GM12878 (cell line): ENCODE data around the gene ABCA7. TPM values are rescaled to one million over a fixed set of nuclear protein-coding genes. Genes with fewer than 3 reads are reported as not detected.

Source experiments
- ATAC-seq: fragments of 200-7000 bp; cut with Tn5 transposase; 3 replicates; pipeline ENCODE4 v1.9.1; 2020; ENCODE audit warnings: mild to moderate bottlenecking, moderate library complexity
- BruUV-seq: library from RNA; stranded (reverse); fragments of 400-500 nt; replicated peaks from 2 replicates; lab custom pipeline; 2021; lab: Mats Ljungman, UMichigan
- CTCF ChIA-PET: fragments of 300-600 bp; sonication (Branson Sonifier 250); formaldehyde crosslinking; extraction: SDS; loops from one replicate; lab custom pipeline; 2021; ENCODE audit warnings: inconsistent platforms; lab: Yijun Ruan, JAX
- POLR2A ChIA-PET: fragments of 350-600 bp; formaldehyde crosslinking; extraction: SDS; loops from one replicate; lab custom pipeline; 2021; ENCODE audit warnings: inconsistent platforms; lab: Charles Lee
- RAD21 ChIA-PET: fragments of 300-600 bp; sonication (Branson Sonifier 250); formaldehyde crosslinking; loops from one replicate; lab custom pipeline; 2023; ENCODE audit warnings: antibody characterized with exemption; ENCODE audit not compliant: unreplicated experiment; lab: Charles Lee
- SMC1A ChIA-PET: fragments of 300-600 bp; sonication (Branson Sonifier 250); formaldehyde crosslinking; loops from one replicate; lab custom pipeline; 2023; ENCODE audit not compliant: unreplicated experiment, uncharacterized antibody; lab: Charles Lee
- DNase-seq: peaks from one replicate; pipeline ENCODE4 v3.0.0-alpha.2; 2011; ENCODE audit warnings: low read depth, low spot score
- FAIRE-seq: peaks from 3 replicates; lab custom pipeline; 2011; peaks lifted over from hg19 to GRCh38; lab: Jason Lieb, UNC
- H2AFZ ChIP-seq: 2 replicates; pipeline ENCODE4 v1.6.0; 2011; ENCODE audit warnings: low read depth, low read length, control low read depth; ENCODE audit not compliant: control insufficient read depth
- H3K27ac ChIP-seq: 2 replicates; pipeline ENCODE4 v1.5.1; 2011; ENCODE audit warnings: control low read depth; ENCODE audit not compliant: control insufficient read depth, insufficient read depth
- H3K27me3 ChIP-seq, 2 experiments: replicated peaks in 1 of 2; 2 replicates each; pipeline versions ENCODE4 v1.6.0 to v1.6.1; 2011; ENCODE audit warnings: low read length in 1 of 2; ENCODE audit not compliant: control insufficient read depth in 2 of 2, insufficient read depth in 2 of 2
- H3K36me3 ChIP-seq, 2 experiments: 2 replicates each; pipeline ENCODE4 v1.5.1; 2011; ENCODE audit warnings: low read length in 1 of 2; ENCODE audit not compliant: control insufficient read depth in 2 of 2, insufficient read depth in 2 of 2
- H3K4me1 ChIP-seq: 2 replicates; pipeline ENCODE4 v1.6.1; 2011; ENCODE audit warnings: mild to moderate bottlenecking, low read length, moderate library complexity, mixed read lengths; ENCODE audit not compliant: control insufficient read depth, insufficient read depth
- H3K4me2 ChIP-seq: 2 replicates; pipeline ENCODE4 v1.6.0; 2011; ENCODE audit warnings: control low read depth; ENCODE audit not compliant: control insufficient read depth, insufficient read depth
- H3K4me3 ChIP-seq: fragments of 200-600 bp; sonication (generic); 2 replicates; pipeline ENCODE4 v1.5.1; 2016
- H3K79me2 ChIP-seq: 2 replicates; pipeline ENCODE4 v1.6.0; 2011; ENCODE audit warnings: low read length; ENCODE audit not compliant: control insufficient read depth, insufficient read depth
- H3K9ac ChIP-seq: 2 replicates; pipeline ENCODE4 v1.8.0; 2011; ENCODE audit warnings: low read length, control low read depth, mixed read lengths; ENCODE audit not compliant: control insufficient read depth, insufficient read depth
- H3K9me3 ChIP-seq: replicated peaks from 3 replicates; pipeline ENCODE4 v1.5.1; 2011; ENCODE audit warnings: mild to moderate bottlenecking, low read length; ENCODE audit not compliant: control insufficient read depth, insufficient read depth
- H4K20me1 ChIP-seq: 2 replicates; pipeline ENCODE4 v1.6.0; 2011; ENCODE audit not compliant: control insufficient read depth, insufficient read depth
- CBX5 ChIP-seq: sonication (generic); IDR thresholded peaks from 2 replicates; pipeline ENCODE4 v1.6.1; 2016; ENCODE audit warnings: low read depth, moderate library complexity, mild to moderate bottlenecking, inconsistent platforms
- CREM ChIP-seq: IDR thresholded peaks from 2 replicates; pipeline ENCODE4 v1.6.1; 2014; ENCODE audit warnings: antibody characterized with exemption, low read depth
- EGR1 ChIP-seq, 2 experiments: IDR thresholded peaks; 1 replicate in 1 of 2; 2 replicates in 1 of 2; pipeline ENCODE4 v1.6.1; 2011 to 2012; ENCODE audit warnings: low read depth in 2 of 2, low read length in 2 of 2, borderline replicate concordance in 1 of 2, mild to moderate bottlenecking in 1 of 2, moderate library complexity in 1 of 2
- FOXK2 ChIP-seq: fragments of 450-650 bp; IDR thresholded peaks from 2 replicates; pipeline ENCODE4 v1.6.1; 2017; ENCODE audit warnings: mild to moderate bottlenecking, moderate library complexity
- MEF2B ChIP-seq: fragments of 450-650 bp; IDR thresholded peaks from 2 replicates; pipeline ENCODE4 v1.6.1; 2018; ENCODE audit warnings: mild to moderate bottlenecking, moderate library complexity; ENCODE audit not compliant: partially characterized antibody, poor library complexity, severe bottlenecking
- NR2C1 ChIP-seq: fragments of 450-650 bp; IDR thresholded peaks from 2 replicates; pipeline ENCODE4 v1.6.1; 2017; ENCODE audit warnings: antibody characterized with exemption, mild to moderate bottlenecking, moderate library complexity
- STAT3 ChIP-seq: IDR thresholded peaks from 2 replicates; pipeline ENCODE4 v1.6.1; 2011; ENCODE audit warnings: low read depth, low read length, improper control_type of control experiment
- ZBED1 ChIP-seq: IDR thresholded peaks from 2 replicates; pipeline ENCODE4 v1.6.1; 2016; ENCODE audit warnings: borderline replicate concordance
- WGBS: methylation state at CpG from one replicate; pipeline ENCODE4 v1.1.6; 2016; ENCODE audit warnings: low lambda C conversion rate; ENCODE audit not compliant: insufficient replicate concordance, insufficient coverage; ENCODE audit errors: missing lambda C conversion rate; 5-methylcytosine and 5-hydroxymethylcytosine counted together
- in situ Hi-C: fragments of 300-500 bp; cut with MboI; formaldehyde crosslinking; loops from 9 replicates; pipeline ENCODE4 v1.14.3; 2018; ENCODE audit warnings: mixed read lengths
- intact Hi-C: fragments of 100-400 bp; cut with micrococcal nuclease; formaldehyde crosslinking; loops from one replicate; pipeline ENCODE4 v1.14.2; 2022; ENCODE audit not compliant: unreplicated experiment
- polyA plus RNA-seq, 11 experiments: library from polyadenylated mRNA; depleted of rRNA in 4 of 11; unstranded in 6 of 11; stranded (reverse) in 5 of 11; fragments of >200 nt; fragmentation: Nextera tagmentation in 4 of 11; fragmentation: Illumina TruSeq in 1 of 11; extraction: Ambion mirVana in 4 of 11; extraction: Trizol in 1 of 11; gene quantifications; 1 replicate in 1 of 11; 2 replicates in 10 of 11; pipeline versions ENCODE4 v1.2.1 to v1.2.3, GENCODE V29; 2011 to 2016; ENCODE audit warnings: inconsistent platforms in 2 of 11, missing spikeins in 2 of 11, low read depth in 1 of 11
- total RNA-seq, 4 experiments: library from RNA; depleted of rRNA in 3 of 4; stranded (reverse); fragments of >200 nt in 3 of 4; fragmentation: Illumina TruSeq in 1 of 4; extraction: Trizol in 1 of 4; gene quantifications; 2 replicates each; pipeline versions ENCODE4 v1.2.1 to v1.2.3, GENCODE V29; 2013 to 2021
- TF ChIP-seq, protein P1 (sequence below): IDR thresholded peaks from 2 replicates; pipeline ENCODE4 v1.6.1; 2011; ENCODE audit warnings: borderline replicate concordance, low read depth, mild to moderate bottlenecking, moderate library complexity, low read length; ENCODE audit not compliant: insufficient read depth, poor library complexity, severe bottlenecking
- TF ChIP-seq, protein P2 (sequence below): fragments of 150-350 bp; IDR thresholded peaks from 2 replicates; pipeline ENCODE4 v1.6.1; 2016; ENCODE audit warnings: low read depth, low read length
- TF ChIP-seq, protein P3 (sequence below): IDR thresholded peaks from 2 replicates; pipeline ENCODE4 v1.6.1; 2011; ENCODE audit warnings: mild to moderate bottlenecking, low read depth, low read length, moderate library complexity; ENCODE audit not compliant: insufficient replicate concordance
- TF ChIP-seq, protein P4 (sequence below): fragments of 450-650 bp; formaldehyde crosslinking; IDR thresholded peaks from 2 replicates; pipeline ENCODE4 v1.5.0; 2022; ENCODE audit warnings: mild to moderate bottlenecking, missing genetic modification characterization

ABCA7 gene
- total and polyA plus RNA-seq, 10 of the 15 experiments (the other 5 are each of a cell fraction or from before 2014, with no cell fraction given) = 1.0 to 49.5 (median 14.8) TPM

DNA sequence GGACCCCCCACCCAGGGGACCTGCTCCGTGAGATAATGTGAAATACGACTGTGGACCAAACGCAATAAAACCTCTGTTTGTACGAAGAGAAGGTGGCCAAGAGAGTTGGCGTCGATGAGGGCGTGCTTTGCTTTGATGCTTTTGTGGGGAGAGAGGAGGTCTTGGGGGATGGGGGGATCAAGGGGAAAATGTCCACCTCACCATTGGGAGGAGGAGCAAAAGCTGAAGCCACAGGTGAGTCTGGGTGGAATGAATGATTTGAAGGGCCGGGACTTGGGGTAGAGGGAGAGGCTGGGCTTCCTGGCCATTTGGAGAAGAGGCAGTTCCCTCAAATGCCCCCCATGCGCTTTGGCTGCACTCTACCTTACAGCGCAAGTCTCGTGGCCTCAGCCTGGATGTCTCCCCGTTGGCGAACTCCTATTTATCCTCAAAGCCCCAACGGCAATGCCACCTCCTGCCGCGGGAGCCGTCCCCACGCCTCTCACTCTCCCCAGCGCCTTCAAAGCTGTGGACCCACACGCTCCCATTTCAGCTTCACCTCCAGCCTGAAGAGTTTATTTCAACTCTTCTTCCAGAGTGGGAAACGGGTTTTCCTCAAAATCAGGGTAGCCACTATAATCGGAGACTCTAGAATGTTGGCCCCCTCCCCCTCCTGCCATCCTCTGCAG lies 795 bp upstream of the ABCA7 start:
- H3K27ac ChIP-seq = peak overlapping the region; percentile 78
- no peaks in the 10 kb centered on the region for H3K27me3 ChIP-seq
- H3K4me2 ChIP-seq = peak overlapping the region; percentile 73
- H2AFZ ChIP-seq = no peak overlapping the region
- H4K20me1 ChIP-seq = no peaks in the 10 kb centered on the region
- WGBS = 39% methylated on average over 22 of the region's 22 CpGs
- H3K36me3 ChIP-seq = peaks cover 7 to 8% of the 10 kb centered on the region in 2 experiments; a peak in 3 of 4 replicates
- in situ Hi-C loops (no loop called here), intact Hi-C loops (no loop called here)
- no peak for DNase-seq
- BruUV-seq = no TSS peak
- no peak for ATAC-seq
- no peaks in the 10 kb centered on the region; the same call in 2 of the 3 replicates for H3K9me3 ChIP-seq
- POLR2A ChIA-PET = interaction anchor here (0.6 to 6.3 kb wide), 12 partner anchors 12 to 147 kb away, joined by 3 to 83 read pairs (median 6); partner anchors contain the start of genes ARHGAP45, CNN2, GPX4 and RNU6-2
- SMC1A ChIA-PET = interaction anchor here (0.9 to 5.9 kb wide), 5 partner anchors 11 to 64 kb away, joined by 3 to 22 read pairs (median 4); partner anchors contain the start of gene CNN2
- H3K4me1 ChIP-seq = peaks cover 38% of the 10 kb centered on the region
- CTCF ChIA-PET = interaction anchor here (0.9 to 2.3 kb wide), 7 partner anchors 11 to 230 kb away, joined by 3 to 11 read pairs (median 4); partner anchors contain the start of genes CIRBP and CNN2
- H3K4me3 ChIP-seq = peak overlapping the region; percentile 49
- H3K79me2 ChIP-seq = peaks cover 3% of the 10 kb centered on the region; the same call in 1 of the 2 replicates
- H3K9ac ChIP-seq = peak overlapping the region; percentile 9; the same call in 1 of the 2 replicates
- FAIRE-seq = no peak
- RAD21 ChIA-PET = interaction anchor here (1.0 to 4.5 kb wide), 5 partner anchors 11 to 91 kb away, joined by 3 to 39 read pairs (median 4); partner anchors contain the start of genes ARHGAP45 and CNN2
- TF ChIP-seq, protein P1, sequence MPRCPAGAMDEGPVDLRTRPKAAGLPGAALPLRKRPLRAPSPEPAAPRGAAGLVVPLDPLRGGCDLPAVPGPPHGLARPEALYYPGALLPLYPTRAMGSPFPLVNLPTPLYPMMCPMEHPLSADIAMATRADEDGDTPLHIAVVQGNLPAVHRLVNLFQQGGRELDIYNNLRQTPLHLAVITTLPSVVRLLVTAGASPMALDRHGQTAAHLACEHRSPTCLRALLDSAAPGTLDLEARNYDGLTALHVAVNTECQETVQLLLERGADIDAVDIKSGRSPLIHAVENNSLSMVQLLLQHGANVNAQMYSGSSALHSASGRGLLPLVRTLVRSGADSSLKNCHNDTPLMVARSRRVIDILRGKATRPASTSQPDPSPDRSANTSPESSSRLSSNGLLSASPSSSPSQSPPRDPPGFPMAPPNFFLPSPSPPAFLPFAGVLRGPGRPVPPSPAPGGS = no peak
- TF ChIP-seq STAT3 (no peak), MEF2B (no peak), EGR1 (IDR thresholded peaks at IDR 0.05; ENCODE audit: borderline replicate concordance in 1 of 2, low read depth in 2 of 2, low read length in 2 of 2) (0 out of 3 replicates have a peak, but pooled peaks of 1 of the 2 experiments have one; percentile 5), CREM (no peak), NR2C1 (no peak), CBX5 (no peak), ZBED1 (0 out of 2 replicates have a peak, but pooled peaks have one; percentile 71), FOXK2 (no peak)
- TF ChIP-seq, protein P2, sequence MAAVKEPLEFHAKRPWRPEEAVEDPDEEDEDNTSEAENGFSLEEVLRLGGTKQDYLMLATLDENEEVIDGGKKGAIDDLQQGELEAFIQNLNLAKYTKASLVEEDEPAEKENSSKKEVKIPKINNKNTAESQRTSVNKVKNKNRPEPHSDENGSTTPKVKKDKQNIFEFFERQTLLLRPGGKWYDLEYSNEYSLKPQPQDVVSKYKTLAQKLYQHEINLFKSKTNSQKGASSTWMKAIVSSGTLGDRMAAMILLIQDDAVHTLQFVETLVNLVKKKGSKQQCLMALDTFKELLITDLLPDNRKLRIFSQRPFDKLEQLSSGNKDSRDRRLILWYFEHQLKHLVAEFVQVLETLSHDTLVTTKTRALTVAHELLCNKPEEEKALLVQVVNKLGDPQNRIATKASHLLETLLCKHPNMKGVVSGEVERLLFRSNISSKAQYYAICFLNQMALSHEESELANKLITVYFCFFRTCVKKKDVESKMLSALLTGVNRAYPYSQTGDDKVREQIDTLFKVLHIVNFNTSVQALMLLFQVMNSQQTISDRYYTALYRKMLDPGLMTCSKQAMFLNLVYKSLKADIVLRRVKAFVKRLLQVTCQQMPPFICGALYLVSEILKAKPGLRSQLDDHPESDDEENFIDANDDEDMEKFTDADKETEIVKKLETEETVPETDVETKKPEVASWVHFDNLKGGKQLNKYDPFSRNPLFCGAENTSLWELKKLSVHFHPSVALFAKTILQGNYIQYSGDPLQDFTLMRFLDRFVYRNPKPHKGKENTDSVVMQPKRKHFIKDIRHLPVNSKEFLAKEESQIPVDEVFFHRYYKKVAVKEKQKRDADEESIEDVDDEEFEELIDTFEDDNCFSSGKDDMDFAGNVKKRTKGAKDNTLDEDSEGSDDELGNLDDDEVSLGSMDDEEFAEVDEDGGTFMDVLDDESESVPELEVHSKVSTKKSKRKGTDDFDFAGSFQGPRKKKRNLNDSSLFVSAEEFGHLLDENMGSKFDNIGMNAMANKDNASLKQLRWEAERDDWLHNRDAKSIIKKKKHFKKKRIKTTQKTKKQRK = no peak
- TF ChIP-seq, protein P3, sequence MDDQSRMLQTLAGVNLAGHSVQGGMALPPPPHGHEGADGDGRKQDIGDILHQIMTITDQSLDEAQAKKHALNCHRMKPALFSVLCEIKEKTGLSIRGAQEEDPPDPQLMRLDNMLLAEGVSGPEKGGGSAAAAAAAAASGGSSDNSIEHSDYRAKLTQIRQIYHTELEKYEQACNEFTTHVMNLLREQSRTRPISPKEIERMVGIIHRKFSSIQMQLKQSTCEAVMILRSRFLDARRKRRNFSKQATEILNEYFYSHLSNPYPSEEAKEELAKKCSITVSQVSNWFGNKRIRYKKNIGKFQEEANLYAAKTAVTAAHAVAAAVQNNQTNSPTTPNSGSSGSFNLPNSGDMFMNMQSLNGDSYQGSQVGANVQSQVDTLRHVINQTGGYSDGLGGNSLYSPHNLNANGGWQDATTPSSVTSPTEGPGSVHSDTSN = peak; percentile 7
- TF ChIP-seq, protein P4, sequence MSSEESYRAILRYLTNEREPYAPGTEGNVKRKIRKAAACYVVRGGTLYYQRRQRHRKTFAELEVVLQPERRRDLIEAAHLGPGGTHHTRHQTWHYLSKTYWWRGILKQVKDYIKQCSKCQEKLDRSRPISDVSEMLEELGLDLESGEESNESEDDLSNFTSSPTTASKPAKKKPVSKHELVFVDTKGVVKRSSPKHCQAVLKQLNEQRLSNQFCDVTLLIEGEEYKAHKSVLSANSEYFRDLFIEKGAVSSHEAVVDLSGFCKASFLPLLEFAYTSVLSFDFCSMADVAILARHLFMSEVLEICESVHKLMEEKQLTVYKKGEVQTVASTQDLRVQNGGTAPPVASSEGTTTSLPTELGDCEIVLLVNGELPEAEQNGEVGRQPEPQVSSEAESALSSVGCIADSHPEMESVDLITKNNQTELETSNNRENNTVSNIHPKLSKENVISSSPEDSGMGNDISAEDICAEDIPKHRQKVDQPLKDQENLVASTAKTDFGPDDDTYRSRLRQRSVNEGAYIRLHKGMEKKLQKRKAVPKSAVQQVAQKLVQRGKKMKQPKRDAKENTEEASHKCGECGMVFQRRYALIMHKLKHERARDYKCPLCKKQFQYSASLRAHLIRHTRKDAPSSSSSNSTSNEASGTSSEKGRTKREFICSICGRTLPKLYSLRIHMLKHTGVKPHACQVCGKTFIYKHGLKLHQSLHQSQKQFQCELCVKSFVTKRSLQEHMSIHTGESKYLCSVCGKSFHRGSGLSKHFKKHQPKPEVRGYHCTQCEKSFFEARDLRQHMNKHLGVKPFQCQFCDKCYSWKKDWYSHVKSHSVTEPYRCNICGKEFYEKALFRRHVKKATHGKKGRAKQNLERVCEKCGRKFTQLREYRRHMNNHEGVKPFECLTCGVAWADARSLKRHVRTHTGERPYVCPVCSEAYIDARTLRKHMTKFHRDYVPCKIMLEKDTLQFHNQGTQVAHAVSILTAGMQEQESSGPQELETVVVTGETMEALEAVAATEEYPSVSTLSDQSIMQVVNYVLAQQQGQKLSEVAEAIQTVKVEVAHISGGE (CRISPR knock-in tag) = no peak
